OCI-LY7 (cell line): ENCODE measurements around the gene KREMEN1.

Source experiments
- CTCF ChIP-seq: fragments of 200-600 bp; sonication (generic); conservative IDR thresholded peaks from 2 replicates; pipeline ENCODE4 v1.5.1; 2014; ENCODE audit warnings: mild to moderate bottlenecking, antibody characterized with exemption, low read length, moderate library complexity, mixed read lengths
- EZH2phosphoT487 ChIP-seq: fragments of 200-600 bp; sonication (generic); IDR thresholded peaks from 2 replicates; pipeline ENCODE4 v1.6.1; 2018; ENCODE audit warnings: low read depth, borderline replicate concordance, mild to moderate bottlenecking, mixed run types, antibody characterized with exemption, low read length, moderate library complexity, mixed read lengths

GRCh38 chr22:29148826-29149225 is 76.0 kb downstream of the KREMEN1 start:
- TF ChIP-seq CTCF (no peak), EZH2phosphoT487 (no peak)
